ENCODE results near the gene SNCA. TPM values are rescaled to one million over a fixed set of nuclear protein-coding genes. Genes with fewer than 3 reads are reported as not detected.

Gene SNCA
- total RNA-seq, 1 donor from 2014 or later, result 3.1 TPM

- no peak for DNase-seq (ENCODE audit: low spot score)
- H3K4me3 Mint-ChIP-seq (ENCODE audit: unreplicated experiment), result no peak overlapping the region
- H3K4me1 Mint-ChIP-seq (ENCODE audit: low read depth), result peaks cover 4% of the 10 kb centered on the region
- no peak for TF ChIP-seq CTCF (IDR thresholded peaks at IDR 0.05)
- peaks cover 6% of the 10 kb centered on the region for H3K9me3 Mint-ChIP-seq (ENCODE audit: low read depth)
- no peak overlapping the region for H3K27ac Mint-ChIP-seq (ENCODE audit: unreplicated experiment)
- no peaks in the 10 kb centered on the region for H3K27me3 Mint-ChIP-seq (ENCODE audit: low read depth)
- peaks cover 2% of the 10 kb centered on the region for H3K36me3 Mint-ChIP-seq (ENCODE audit: low read depth)
Observed at GRCh38 chr4:89847571-89848325, 10.8 kb upstream of the SNCA start.

- Mint-ChIP-seq H3K27ac (ENCODE audit: unreplicated experiment) (no peak overlapping the region), H3K4me3 (ENCODE audit: unreplicated experiment) (no peak overlapping the region), H3K9me3 (ENCODE audit: low read depth) (no peaks in the 10 kb centered on the region), H3K36me3 (ENCODE audit: low read depth) (no peaks in the 10 kb centered on the region), H3K4me1 (ENCODE audit: low read depth) (peaks cover 16% of the 10 kb centered on the region), H3K27me3 (ENCODE audit: low read depth) (peaks cover 14% of the 10 kb centered on the region)
- TF ChIP-seq CTCF (IDR thresholded peaks at IDR 0.05), result no peak
- no peak for DNase-seq (ENCODE audit: low spot score)
Observed at GRCh38 chr4:89839558-89839957, 2.6 kb upstream of the SNCA start.

GRCh38 chr4:89837993-89838390, 1.0 kb upstream of the SNCA start:
- Mint-ChIP-seq H3K27me3 (ENCODE audit: low read depth) (peaks cover 14% of the 10 kb centered on the region), H3K9me3 (ENCODE audit: low read depth) (no peaks in the 10 kb centered on the region), H3K36me3 (ENCODE audit: low read depth) (peaks cover 2% of the 10 kb centered on the region), H3K27ac (ENCODE audit: unreplicated experiment) (no peak overlapping the region), H3K4me3 (ENCODE audit: unreplicated experiment) (peak overlapping the region; percentile 79), H3K4me1 (ENCODE audit: low read depth) (peaks cover 16% of the 10 kb centered on the region)
- no peak for TF ChIP-seq CTCF (IDR thresholded peaks at IDR 0.05)
- no peak for DNase-seq (ENCODE audit: low spot score)

GRCh38 chr4:89837385-89837992, 528 bp upstream of the SNCA start:
- Mint-ChIP-seq H3K27ac (ENCODE audit: unreplicated experiment) (peak overlapping the region; percentile 60), H3K4me1 (ENCODE audit: low read depth) (peaks cover 16% of the 10 kb centered on the region), H3K27me3 (ENCODE audit: low read depth) (peaks cover 14% of the 10 kb centered on the region), H3K9me3 (ENCODE audit: low read depth) (no peaks in the 10 kb centered on the region), H3K36me3 (ENCODE audit: low read depth) (peaks cover 2% of the 10 kb centered on the region), H3K4me3 (ENCODE audit: unreplicated experiment) (peak overlapping the region; percentile 79)
- peak; percentile 46 for TF ChIP-seq CTCF (IDR thresholded peaks at IDR 0.05)
- DNase-seq (ENCODE audit: low spot score), result no peak

GRCh38 chr4:89836031-89836745, 773 bp downstream of the SNCA start:
- no peaks in the 10 kb centered on the region for H3K9me3 Mint-ChIP-seq (ENCODE audit: low read depth)
- peaks cover 2% of the 10 kb centered on the region for H3K36me3 Mint-ChIP-seq (ENCODE audit: low read depth)
- peak overlapping the region; percentile 79 for H3K4me3 Mint-ChIP-seq (ENCODE audit: unreplicated experiment)
- peaks cover 8% of the 10 kb centered on the region for H3K27me3 Mint-ChIP-seq (ENCODE audit: low read depth)
- no peak for TF ChIP-seq CTCF (IDR thresholded peaks at IDR 0.05)
- H3K27ac Mint-ChIP-seq (ENCODE audit: unreplicated experiment), result no peak overlapping the region
- peaks cover 16% of the 10 kb centered on the region for H3K4me1 Mint-ChIP-seq (ENCODE audit: low read depth)
- DNase-seq (ENCODE audit: low spot score), result no peak
